GM19468 (cell line): ENCODE data around the gene RGS6.

ENCODE experiments used
- ATAC-seq: cut with Tn5 transposase; IDR thresholded peaks from one replicate; pipeline ENCODE4 v1.9.1; 2021; ENCODE audit warnings: mild to moderate bottlenecking, moderate library complexity, moderate number of reproducible peaks; ENCODE audit not compliant: unreplicated experiment; ENCODE audit errors: extremely low read depth

RGS6 gene

GRCh38 chr14:71942904-71943694, 10.9 kb downstream of the RGS6 start:
- ATAC-seq, result no peak

GRCh38 chr14:71943695-71944018, 11.4 kb downstream of the RGS6 start:
- no peak for ATAC-seq

GRCh38 chr14:71947947-71948500, 15.8 kb downstream of the RGS6 start:
- no peak for ATAC-seq

DNA sequence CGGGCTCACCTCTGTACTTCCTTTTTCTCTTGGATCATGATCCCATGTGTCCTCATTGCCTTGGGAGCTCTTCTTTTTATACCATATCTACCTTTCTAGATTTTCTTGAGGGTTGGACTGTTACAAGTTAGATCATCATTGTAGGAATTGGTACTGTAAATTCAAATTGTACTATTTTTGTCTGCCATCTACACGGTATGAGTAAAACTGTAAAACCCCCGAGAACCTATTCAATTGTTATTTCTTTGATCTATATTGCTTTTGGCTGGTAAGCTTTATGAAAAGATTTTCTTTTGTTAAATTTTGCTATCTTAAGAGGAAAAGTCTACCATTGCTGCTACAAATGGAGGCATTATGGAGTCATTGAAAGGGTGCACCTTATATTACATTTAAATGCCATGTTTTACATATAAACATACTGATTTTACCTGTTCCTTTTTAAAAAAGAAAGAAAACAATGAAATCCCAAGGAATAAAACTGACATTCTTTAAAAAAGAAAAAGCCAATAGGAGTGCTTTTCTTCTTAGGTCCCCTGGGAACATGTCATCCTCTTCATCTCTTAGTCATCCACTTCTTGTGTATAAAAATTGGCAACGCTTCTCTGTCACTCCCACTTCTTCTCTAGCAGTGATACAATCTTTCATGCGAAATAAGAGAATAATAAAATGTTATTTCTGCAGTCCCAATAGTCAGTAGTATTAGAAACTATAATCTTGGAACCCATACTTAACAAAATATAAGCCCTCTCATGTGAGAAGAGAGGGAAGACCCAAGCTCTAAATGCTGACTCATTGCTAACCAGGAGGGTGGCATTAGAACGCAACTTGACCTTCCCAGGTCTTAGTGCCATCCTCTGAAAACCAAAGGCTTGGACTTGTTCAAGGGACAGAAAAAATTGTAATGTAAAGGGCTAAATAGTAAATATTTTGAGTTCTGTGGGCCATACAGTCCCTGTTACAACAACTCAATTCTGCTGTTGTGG, 20.4 kb downstream of the RGS6 start:
- no peak for ATAC-seq

DNA sequence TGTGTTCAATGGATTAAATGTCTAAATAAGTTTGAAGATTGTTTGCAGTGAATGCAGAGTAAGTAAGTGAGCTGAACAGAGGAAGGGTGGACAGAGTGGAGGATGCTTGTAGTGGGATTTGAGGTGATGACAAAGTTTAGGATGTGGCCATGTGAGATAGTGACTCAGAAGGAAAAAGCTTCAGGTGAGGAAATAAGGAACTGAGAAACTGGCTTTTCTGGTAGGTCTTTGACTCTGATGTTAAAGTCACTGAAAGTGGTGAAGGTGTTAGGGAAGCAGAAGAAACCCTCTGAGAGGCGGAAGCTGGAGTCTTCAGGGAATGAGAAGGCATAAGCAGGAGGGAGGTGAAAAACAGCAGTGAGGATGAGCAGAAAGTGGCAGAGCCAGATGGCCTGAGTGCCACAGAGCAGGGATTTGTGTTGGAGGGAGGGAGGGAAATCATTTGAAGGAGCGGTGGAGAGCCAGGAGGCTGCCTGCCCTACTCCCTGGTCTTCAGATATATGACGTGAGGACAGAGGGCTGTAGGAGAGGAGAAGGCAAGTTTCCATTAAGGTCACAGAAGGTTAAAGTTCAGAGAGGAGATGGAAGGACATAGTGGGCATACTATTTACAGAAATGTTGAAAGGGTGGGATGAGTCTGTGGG, 24.8 kb downstream of the RGS6 start:
- ATAC-seq, result no peak

- ATAC-seq, result no peak
These were observed 26.8 kb downstream of the RGS6 start for GRCh38 chr14:71959055-71959454.

GRCh38 chr14:71960494-71961353, 28.5 kb downstream of the RGS6 start:
- no peak for ATAC-seq

DNA sequence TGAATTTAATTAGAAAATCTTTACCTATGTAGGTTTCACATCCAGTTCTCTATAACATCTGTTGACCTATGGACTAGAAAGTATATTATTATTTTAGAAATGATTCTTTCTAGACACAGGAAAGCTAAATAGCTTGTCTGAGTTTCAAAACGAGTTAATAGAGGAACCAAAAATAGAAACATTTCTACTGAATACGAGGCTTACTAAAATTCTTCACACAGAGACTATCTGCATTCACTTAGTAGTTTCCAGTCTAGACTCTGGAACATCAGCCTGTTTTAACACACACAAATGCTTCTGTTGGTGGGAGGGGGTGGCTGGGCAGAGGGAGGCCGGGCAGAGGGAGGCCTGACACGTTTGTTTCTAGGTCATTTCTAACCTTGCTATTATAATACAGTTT, 29.7 kb downstream of the RGS6 start:
- no peak for ATAC-seq

DNA sequence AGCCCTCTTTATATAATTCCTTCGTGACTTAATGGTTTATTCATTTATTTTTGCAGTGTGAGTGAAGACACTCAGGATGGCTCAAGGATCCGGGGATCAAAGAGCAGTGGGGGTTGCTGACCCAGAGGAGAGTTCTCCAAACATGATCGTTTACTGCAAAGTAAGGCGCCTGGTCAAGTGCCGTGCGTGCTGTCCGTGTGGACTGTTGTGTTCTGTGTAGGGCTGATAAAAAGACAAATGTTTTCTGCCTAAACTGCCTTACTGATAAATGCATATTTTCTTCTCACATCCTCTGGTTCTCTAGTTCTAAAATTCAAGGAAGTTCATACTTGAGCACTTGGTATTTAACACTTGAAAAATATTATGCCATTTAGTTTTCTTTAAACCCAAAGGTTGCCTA, 32.5 kb downstream of the RGS6 start:
- no peak for ATAC-seq

DNA sequence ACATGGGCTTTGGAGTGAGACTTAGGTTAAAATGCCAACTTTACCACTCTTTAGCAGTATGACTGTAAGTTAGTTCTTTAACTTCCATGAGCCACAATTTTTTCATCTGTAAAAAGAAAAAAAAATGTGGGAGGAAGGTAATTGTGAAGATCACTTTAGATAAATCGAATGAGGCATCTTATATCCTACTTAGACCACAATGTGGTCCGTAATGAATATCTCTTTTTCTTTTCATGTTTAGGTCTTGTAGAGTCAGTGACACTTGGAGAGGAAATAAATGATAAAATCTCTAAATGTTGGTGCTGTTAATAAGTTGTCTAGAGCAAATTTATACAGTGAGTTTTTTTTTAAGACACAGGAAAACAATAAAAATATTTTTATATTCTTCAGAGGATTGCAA, 34.3 kb downstream of the RGS6 start:
- ATAC-seq, result no peak

DNA sequence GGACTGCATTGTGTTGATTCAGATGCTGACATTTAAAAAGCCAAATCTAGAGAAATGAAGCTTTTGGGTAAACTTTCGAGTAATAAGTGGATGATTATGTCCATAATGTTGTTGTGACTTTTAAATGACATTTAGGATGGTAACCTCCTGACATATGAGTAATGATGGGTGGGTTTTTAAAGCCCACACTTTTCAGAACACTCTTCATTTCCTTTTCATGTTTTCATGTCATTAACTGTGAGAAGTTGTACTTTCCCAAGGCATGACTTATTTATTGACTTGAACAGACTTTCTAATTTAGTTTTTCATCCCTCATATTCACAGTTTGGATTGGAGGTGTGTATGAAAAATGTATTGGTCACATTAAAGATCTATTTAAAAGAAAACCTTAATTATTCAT, 35.5 kb downstream of the RGS6 start:
- no peak for ATAC-seq

DNA sequence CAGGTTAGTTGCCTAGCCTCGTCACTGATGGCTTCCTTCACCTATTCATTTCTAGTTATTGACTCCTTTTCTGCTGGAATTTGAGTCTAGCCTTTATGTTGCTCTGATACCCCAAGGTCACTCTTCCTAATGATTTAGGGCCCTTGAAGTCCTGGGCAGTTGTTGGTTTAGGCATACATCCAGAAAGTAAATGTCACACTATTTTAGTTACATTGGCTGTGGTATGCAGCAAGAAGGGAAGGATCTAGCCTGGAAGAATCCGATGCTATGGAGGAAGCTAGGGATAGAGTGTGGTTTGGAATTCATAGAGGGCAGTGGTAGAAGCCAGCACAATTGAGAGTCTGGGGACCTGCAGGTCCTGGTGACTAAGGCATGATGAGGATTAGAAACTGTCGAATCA, 38.0 kb downstream of the RGS6 start:
- no peak for ATAC-seq

- ATAC-seq, result no peak
These were observed 53.4 kb downstream of the RGS6 start for GRCh38 chr14:71985538-71986189.

DNA sequence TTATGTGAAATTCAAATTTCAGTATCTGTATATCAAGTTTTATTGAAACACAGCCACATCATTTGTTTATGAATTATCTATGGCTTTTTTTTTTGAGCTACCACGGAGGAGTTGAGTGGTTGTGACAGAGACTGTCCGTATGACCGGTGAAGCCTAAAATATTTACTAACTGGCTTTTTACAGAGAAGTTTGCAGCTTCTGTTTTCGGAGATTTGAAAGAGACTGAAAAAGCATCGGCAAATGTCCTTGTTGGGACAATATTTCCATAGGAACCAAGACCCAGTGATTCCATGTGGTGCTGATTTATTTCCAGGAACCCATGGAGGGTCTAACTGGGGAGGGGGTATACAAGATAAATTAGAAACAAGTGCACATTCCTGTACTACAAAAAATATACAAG, 56.2 kb downstream of the RGS6 start:
- no peak for ATAC-seq

DNA sequence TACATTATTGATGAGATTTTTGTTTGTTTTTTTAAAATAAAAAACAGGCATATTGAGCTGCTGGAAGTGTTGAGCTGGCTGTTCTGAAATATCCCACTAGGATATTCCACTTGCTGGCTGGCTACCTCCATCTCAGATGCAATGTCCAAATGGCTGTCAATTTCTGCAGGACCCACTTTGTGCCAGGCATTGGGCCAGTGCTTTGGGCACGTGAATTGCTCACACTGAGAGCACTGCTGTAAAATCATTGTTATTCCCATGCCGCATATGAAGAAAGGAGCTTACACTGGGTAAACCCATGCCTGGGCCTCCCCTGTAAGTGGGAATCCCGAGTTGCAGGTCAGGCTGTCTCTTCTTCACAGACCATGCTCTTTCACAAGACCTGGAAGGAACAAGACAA, 56.7 kb downstream of the RGS6 start:
- ATAC-seq, result no peak

GRCh38 chr14:71994416-71994815, 62.2 kb downstream of the RGS6 start:
- no peak for ATAC-seq

DNA sequence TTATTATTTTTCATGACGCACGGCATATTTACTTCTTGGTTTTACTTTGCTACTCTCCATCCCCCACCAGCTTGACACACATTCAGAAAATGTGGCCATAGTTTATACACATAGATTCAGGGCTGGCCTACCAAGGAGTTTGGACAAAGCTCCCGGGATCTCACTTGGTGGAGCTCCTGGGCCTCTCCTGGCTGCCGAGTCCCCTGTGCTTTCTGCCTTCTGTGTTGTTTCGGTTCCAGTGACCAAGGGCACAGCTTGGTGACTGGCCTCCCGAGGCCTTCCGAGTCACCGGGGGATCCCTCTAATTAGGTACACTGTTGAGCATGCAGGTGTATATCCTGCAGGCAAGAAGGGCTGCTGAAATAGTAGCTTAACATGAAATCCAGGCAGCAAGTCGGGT, 63.5 kb downstream of the RGS6 start:
- no peak for ATAC-seq

GRCh38 chr14:71996610-71997009, 64.4 kb downstream of the RGS6 start:
- no peak for ATAC-seq

GRCh38 chr14:72000907-72001306, 68.7 kb downstream of the RGS6 start:
- ATAC-seq, result no peak
